ENCODE results near the gene BCAS3.

BCAS3 gene

DNA sequence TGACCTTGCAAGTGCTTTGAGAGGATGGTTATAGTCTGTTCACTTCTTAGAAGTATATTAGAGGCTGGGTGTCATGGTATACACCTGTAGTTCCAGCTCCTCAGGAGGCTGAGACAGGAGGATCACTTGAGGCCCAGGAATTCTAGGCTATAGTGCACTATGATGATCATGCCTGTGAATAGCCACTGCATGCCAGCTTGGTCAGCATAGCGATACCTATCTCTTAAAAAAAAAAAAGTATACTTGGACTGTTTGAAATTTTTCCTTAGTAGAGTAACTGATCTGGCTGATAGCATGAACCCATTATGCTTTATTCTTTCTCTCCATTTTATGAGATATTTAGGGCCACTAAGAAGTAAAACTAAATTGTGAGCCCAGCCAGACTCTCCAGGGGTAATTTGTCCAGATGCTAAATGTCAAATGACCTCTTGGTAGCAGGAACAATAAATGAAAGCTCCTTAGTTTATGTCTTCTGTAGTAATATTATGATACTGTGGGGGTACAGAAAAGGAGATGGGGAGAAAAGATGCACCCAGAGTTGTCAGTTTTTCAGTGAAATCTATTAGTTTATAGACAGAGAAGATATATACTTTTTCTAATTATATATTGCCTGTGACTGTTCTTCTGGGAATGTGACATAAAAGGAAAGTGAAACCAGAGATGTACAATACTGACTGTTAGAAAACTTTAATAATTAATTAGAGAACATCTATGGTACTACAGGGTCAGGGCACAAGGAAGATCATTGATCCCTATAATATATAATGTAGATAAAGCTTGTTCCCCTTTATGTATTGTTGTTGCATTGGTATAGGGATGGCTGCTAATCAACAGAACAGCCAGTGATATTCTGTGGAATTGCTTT lies 386.7 kb downstream of the BCAS3 start:
- TF ChIP-seq, protein P1, sequence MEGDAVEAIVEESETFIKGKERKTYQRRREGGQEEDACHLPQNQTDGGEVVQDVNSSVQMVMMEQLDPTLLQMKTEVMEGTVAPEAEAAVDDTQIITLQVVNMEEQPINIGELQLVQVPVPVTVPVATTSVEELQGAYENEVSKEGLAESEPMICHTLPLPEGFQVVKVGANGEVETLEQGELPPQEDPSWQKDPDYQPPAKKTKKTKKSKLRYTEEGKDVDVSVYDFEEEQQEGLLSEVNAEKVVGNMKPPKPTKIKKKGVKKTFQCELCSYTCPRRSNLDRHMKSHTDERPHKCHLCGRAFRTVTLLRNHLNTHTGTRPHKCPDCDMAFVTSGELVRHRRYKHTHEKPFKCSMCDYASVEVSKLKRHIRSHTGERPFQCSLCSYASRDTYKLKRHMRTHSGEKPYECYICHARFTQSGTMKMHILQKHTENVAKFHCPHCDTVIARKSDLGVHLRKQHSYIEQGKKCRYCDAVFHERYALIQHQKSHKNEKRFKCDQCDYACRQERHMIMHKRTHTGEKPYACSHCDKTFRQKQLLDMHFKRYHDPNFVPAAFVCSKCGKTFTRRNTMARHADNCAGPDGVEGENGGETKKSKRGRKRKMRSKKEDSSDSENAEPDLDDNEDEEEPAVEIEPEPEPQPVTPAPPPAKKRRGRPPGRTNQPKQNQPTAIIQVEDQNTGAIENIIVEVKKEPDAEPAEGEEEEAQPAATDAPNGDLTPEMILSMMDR (IDR thresholded peaks at IDR 0.05; ENCODE audit: control extremely low read depth, extremely low read depth, low read depth, missing control alignments): no peak
- no peak for DNase-seq (ENCODE audit: extremely low spot score)
- ChIA-PET CTCF (interaction anchor here (1.2 kb wide), 1 partner anchor 9 kb away, joined by 3 read pairs; no protein-coding TSS in a partner anchor), POLR2A (no interaction called here)

DNA sequence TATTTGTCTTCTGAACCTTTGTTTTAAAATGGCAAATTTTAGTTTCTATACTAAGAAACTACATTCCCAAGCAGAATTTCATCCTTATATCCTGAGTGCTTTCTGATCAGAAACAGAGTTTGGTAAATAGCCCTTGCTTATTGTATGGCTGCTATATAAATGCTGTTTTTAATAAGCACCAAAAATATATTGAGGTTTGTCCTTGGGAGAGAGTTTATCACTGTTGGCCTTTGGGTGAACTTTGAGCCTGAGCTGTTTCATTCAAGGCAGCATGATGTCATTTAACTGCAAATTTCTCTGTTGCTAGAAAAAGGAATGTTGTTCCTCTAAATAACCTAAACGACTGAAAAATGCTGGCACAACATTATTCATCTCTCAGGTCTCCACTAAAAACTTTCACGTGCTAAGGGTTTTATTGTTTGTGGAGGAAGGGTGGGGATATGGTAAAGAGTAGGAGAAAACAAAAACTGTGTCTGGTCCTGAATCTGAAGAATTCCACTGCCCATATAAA lies 387.7 kb downstream of the BCAS3 start:
- TF ChIP-seq, protein P1 (IDR thresholded peaks at IDR 0.05; ENCODE audit: control extremely low read depth, extremely low read depth, low read depth, missing control alignments): no peak
- ChIA-PET CTCF (interaction anchor here (1.2 kb wide), 1 partner anchor 8 kb away, joined by 3 read pairs; no protein-coding TSS in a partner anchor), POLR2A (interaction anchor here (0.5 kb wide), 1 partner anchor 1137 kb away, joined by 6 read pairs; no protein-coding TSS in a partner anchor)
- DNase-seq (ENCODE audit: extremely low spot score): peak; percentile 11

GRCh38 chr17:61066062-61066461 lies 388.4 kb downstream of the BCAS3 start:
- CTCF ChIA-PET: no interaction called here
- TF ChIP-seq, protein P1 (IDR thresholded peaks at IDR 0.05; ENCODE audit: control extremely low read depth, extremely low read depth, low read depth, missing control alignments): no peak
- POLR2A ChIA-PET: no interaction called here
- no peak for DNase-seq (ENCODE audit: extremely low spot score)

GRCh38 chr17:61070649-61071048 lies 393.0 kb downstream of the BCAS3 start:
- POLR2A ChIA-PET: no interaction called here
- no peak for DNase-seq (ENCODE audit: extremely low spot score)
- CTCF ChIA-PET: no interaction called here
- TF ChIP-seq, protein P1 (IDR thresholded peaks at IDR 0.05; ENCODE audit: control extremely low read depth, extremely low read depth, low read depth, missing control alignments): no peak

- TF ChIP-seq, protein P1 (IDR thresholded peaks at IDR 0.05; ENCODE audit: control extremely low read depth, extremely low read depth, low read depth, missing control alignments): no peak
- DNase-seq (ENCODE audit: extremely low spot score): no peak
- POLR2A ChIA-PET: no interaction called here
- CTCF ChIA-PET: interaction anchor here (1.0 kb wide), 1 partner anchor 15 kb away, joined by 3 read pairs; no protein-coding TSS in a partner anchor
Measured at GRCh38 chr17:61072648-61073047, 395.0 kb downstream of the BCAS3 start.

GRCh38 chr17:61073131-61073530 lies 395.5 kb downstream of the BCAS3 start:
- ChIA-PET POLR2A (no interaction called here), CTCF (interaction anchor here (1.2 kb wide), 1 partner anchor 8 kb away, joined by 3 read pairs; no protein-coding TSS in a partner anchor)
- TF ChIP-seq, protein P1 (IDR thresholded peaks at IDR 0.05; ENCODE audit: control extremely low read depth, extremely low read depth, low read depth, missing control alignments): no peak
- no peak for DNase-seq (ENCODE audit: extremely low spot score)
